MM.1S (cell line): ENCODE measurements around the gene ZC3H4.

ENCODE experiments used
- DNase-seq: peaks from one replicate; pipeline ENCODE4 v3.0.0-alpha.2; 2015
- H2AFZ ChIP-seq: fragments of 300-600 bp; sonication (generic); 2 replicates; pipeline ENCODE4 v1.6.0; 2016; ENCODE audit warnings: antibody characterized with exemption, low read length
- H3F3A ChIP-seq: fragments of 300-600 bp; sonication (generic); 2 replicates; pipeline ENCODE4 v1.6.1; 2016; ENCODE audit warnings: mild to moderate bottlenecking, antibody characterized with exemption, low read length, moderate library complexity, mixed read lengths; ENCODE audit not compliant: insufficient read depth
- H3K27ac ChIP-seq: fragments of 300-600 bp; sonication (generic); 2 replicates; pipeline ENCODE4 v1.5.1; 2016; ENCODE audit warnings: mild to moderate bottlenecking, low read length
- H3K27me3 ChIP-seq: fragments of 300-600 bp; sonication (generic); replicated peaks from 2 replicates; pipeline ENCODE4 v1.6.0; 2016; ENCODE audit warnings: low read length; ENCODE audit not compliant: insufficient read depth
- H3K36me3 ChIP-seq: fragments of 300-600 bp; sonication (generic); replicated peaks from 2 replicates; pipeline ENCODE4 v1.6.1; 2016; ENCODE audit warnings: mild to moderate bottlenecking, low read length, mixed read lengths; ENCODE audit not compliant: insufficient read depth
- H3K4me1 ChIP-seq: fragments of 300-600 bp; sonication (generic); 2 replicates; pipeline ENCODE4 v1.6.1; 2016; ENCODE audit warnings: low read length, mixed read lengths
- H3K4me2 ChIP-seq: fragments of 300-600 bp; sonication (generic); 2 replicates; pipeline ENCODE4 v1.6.0; 2016; ENCODE audit warnings: low read depth, low read length
- H3K4me3 ChIP-seq: fragments of 300-600 bp; sonication (generic); 2 replicates; pipeline ENCODE4 v1.5.1; 2016; ENCODE audit warnings: low read length, mixed read lengths
- H3K79me2 ChIP-seq: fragments of 300-600 bp; sonication (generic); 2 replicates; pipeline ENCODE4 v1.6.1; 2016; ENCODE audit warnings: mixed run types, low read length, mixed read lengths
- H3K9ac ChIP-seq: fragments of 300-600 bp; sonication (generic); 2 replicates; pipeline ENCODE4 v1.6.1; 2016; ENCODE audit warnings: low read length, mixed read lengths
- H3K9me2 ChIP-seq: fragments of 300-600 bp; sonication (generic); replicated peaks from 2 replicates; pipeline ENCODE4 v1.6.1; 2016; ENCODE audit warnings: mild to moderate bottlenecking, low read length, mixed read lengths; ENCODE audit not compliant: insufficient read depth
- H3K9me3 ChIP-seq: fragments of 300-600 bp; sonication (generic); replicated peaks from 2 replicates; pipeline ENCODE4 v1.6.1; 2016; ENCODE audit warnings: mild to moderate bottlenecking, low read length, mixed read lengths; ENCODE audit not compliant: insufficient read depth
- H4K20me1 ChIP-seq: fragments of 300-600 bp; sonication (generic); 2 replicates; pipeline ENCODE4 v1.6.1; 2016; ENCODE audit warnings: mild to moderate bottlenecking, low read length, moderate library complexity, mixed read lengths; ENCODE audit not compliant: insufficient read depth
- EZH2 ChIP-seq: fragments of 300-600 bp; sonication (generic); optimal IDR thresholded peaks from 2 replicates; pipeline ENCODE3; 2017; ENCODE audit warnings: low read depth, mild to moderate bottlenecking, antibody characterized with exemption, low read length, mixed read lengths
- EZH2phosphoT487 ChIP-seq: fragments of 300-600 bp; sonication (generic); IDR thresholded peaks from 2 replicates; pipeline ENCODE4 v1.6.1; 2018; ENCODE audit warnings: antibody characterized with exemption, low read length
- TF ChIP-seq, protein P1 (sequence below): fragments of 300-600 bp; sonication (generic); IDR thresholded peaks from 2 replicates; pipeline ENCODE4 v1.5.1; 2016; ENCODE audit warnings: antibody characterized with exemption, low read length, mixed read lengths

The ZC3H4 gene

DNA sequence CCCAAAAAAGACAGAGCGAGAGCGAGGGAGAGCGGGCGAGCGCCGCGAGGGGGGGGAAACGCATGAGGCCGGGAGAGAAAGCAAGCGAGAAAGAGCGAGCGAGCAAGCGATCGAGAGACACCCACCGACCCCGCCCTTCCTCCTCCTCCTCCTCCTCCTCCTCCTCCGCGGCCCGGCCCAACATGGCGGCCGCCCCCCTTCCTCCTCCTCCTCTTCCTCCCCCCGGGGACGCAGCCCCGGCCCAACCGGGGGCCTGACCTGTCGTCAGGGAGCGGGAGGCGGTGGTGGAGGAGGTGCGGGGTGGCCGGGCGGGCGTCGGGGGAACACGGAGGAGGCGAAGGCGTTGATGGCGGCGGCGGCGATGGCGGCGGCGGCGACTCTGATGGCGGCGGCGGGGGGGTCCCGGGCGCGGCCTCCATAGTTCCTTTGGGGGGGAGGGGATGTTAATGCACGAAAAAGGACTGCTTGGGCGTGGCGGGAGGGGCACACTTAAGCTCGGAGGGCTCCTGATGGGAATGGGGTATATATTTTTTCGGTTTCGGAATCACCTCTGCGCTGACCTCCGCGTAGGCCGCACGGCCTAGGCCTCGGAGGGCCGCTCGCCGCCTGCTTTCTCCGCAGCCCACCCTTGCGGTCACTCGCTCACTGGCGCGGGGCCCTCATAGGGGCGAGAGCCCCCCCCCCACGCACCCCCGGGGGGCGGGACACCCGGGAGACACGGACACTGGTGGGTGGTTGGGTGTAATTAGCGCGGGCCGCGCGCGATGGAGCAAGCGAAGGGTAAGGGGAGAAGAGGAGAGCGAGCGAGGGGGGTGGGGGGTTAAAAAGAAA lies 1.2 kb downstream of the ZC3H4 start:
- Histone ChIP-seq H3K4me2 (peak overlapping the region; percentile 95), H3K9me2 (no peaks in the 10 kb centered on the region), H3K9ac (peak overlapping the region; percentile 100), H3K9me3 (no peaks in the 10 kb centered on the region), H3K79me2 (peaks cover 38% of the 10 kb centered on the region), H3K27ac (peak overlapping the region; percentile 94), H3K27me3 (no peaks in the 10 kb centered on the region), H3K4me1 (peaks cover 16% of the 10 kb centered on the region; the same call in 1 of the 2 replicates), H2AFZ (peak overlapping the region; percentile 16), H3K36me3 (0 out of 2 replicates have a peak, but pooled peaks cover 3% of the 10 kb centered on the region), H3K4me3 (peak overlapping the region; percentile 91), H3F3A (peaks cover 47% of the 10 kb centered on the region), H4K20me1 (no peaks in the 10 kb centered on the region)
- no peak for TF ChIP-seq EZH2phosphoT487
- TF ChIP-seq, protein P1, sequence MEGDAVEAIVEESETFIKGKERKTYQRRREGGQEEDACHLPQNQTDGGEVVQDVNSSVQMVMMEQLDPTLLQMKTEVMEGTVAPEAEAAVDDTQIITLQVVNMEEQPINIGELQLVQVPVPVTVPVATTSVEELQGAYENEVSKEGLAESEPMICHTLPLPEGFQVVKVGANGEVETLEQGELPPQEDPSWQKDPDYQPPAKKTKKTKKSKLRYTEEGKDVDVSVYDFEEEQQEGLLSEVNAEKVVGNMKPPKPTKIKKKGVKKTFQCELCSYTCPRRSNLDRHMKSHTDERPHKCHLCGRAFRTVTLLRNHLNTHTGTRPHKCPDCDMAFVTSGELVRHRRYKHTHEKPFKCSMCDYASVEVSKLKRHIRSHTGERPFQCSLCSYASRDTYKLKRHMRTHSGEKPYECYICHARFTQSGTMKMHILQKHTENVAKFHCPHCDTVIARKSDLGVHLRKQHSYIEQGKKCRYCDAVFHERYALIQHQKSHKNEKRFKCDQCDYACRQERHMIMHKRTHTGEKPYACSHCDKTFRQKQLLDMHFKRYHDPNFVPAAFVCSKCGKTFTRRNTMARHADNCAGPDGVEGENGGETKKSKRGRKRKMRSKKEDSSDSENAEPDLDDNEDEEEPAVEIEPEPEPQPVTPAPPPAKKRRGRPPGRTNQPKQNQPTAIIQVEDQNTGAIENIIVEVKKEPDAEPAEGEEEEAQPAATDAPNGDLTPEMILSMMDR, result no peak
- no peak for TF ChIP-seq EZH2
- DNase-seq, result peak; percentile 87

DNA sequence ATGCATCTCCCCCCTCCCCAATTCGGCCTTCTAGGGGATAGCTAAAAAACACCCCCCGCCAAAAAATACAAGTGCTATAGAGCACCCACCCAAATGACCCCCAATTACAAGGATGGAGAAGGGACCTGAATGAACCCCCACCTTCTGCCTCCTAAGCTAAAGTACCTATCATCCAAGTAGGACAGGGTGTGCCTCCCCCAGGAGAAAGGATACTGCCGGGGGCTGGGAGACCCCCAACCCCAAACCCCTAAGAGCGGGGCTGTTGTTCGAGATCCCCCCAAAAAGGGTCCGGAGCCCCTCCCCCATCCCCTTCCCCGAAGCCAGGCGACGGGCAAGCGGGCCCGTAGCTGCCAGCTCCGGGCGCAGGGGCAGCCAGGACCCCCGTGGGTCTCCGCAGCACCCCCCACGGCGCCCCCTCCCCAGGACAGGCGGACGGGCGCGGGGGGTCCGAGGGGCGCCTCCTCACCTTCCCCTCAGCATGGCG lies 1.9 kb downstream of the ZC3H4 start:
- H3K9ac ChIP-seq, result peak overlapping the region; percentile 100
- H3K4me1 ChIP-seq, result peaks cover 16% of the 10 kb centered on the region; the same call in 1 of the 2 replicates
- H3K79me2 ChIP-seq, result peaks cover 44% of the 10 kb centered on the region
- no peaks in the 10 kb centered on the region for H3K9me2 ChIP-seq
- H3K9me3 ChIP-seq, result no peaks in the 10 kb centered on the region
- H3F3A ChIP-seq, result peaks cover 47% of the 10 kb centered on the region
- H3K4me3 ChIP-seq, result peak overlapping the region; percentile 91
- 0 out of 2 replicates have a peak, but pooled peaks cover 3% of the 10 kb centered on the region for H3K36me3 ChIP-seq
- no peaks in the 10 kb centered on the region for H4K20me1 ChIP-seq
- H3K27ac ChIP-seq, result peak overlapping the region; percentile 94
- TF ChIP-seq, protein P1, result no peak
- TF ChIP-seq EZH2phosphoT487 (no peak), EZH2 (no peak)
- no peaks in the 10 kb centered on the region for H3K27me3 ChIP-seq
- H3K4me2 ChIP-seq, result peak overlapping the region; percentile 95
- DNase-seq, result no peak
- peak overlapping the region; percentile 16 for H2AFZ ChIP-seq

DNA sequence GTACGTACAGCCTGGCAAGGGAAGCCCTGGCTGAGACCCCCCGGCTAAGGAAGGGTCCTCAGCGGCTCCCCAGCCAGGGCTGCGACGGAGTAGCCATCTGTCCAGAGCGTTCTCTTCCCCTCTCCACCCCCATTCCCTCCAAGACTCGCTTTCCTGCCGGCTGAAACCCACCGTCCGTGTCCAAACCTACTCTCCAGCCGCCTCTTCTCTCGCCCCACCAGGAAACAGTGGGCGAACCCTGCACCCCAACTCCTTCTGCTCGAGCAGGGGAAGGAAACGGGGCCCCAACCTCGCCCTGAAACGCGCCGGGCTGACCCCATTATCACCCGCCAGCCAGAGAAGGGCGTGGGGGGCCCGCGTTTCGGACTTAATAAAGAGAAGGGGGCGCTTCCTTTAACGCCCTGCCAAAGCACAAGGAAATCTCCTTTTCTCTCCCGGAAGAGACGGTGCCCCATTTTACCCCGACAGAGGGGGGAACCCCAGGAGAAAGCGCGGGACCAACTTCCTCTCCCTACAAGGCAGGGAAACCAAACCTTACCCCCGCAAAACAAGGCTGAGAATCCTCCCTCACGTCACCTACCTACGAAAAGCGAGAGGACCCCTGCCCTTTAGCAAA lies 2.5 kb downstream of the ZC3H4 start:
- TF ChIP-seq EZH2phosphoT487, result no peak
- TF ChIP-seq, protein P1, result no peak
- TF ChIP-seq EZH2, result no peak
- peak overlapping the region; percentile 91 for H3K4me3 ChIP-seq
- H3K4me1 ChIP-seq, result peaks cover 16% of the 10 kb centered on the region; the same call in 1 of the 2 replicates
- H3K9me2 ChIP-seq, result no peaks in the 10 kb centered on the region
- H3K9me3 ChIP-seq, result no peaks in the 10 kb centered on the region
- peaks cover 47% of the 10 kb centered on the region for H3F3A ChIP-seq
- H3K9ac ChIP-seq, result peak overlapping the region; percentile 100
- peak overlapping the region; percentile 94; the same call in 1 of the 2 replicates for H3K27ac ChIP-seq
- H2AFZ ChIP-seq, result peak overlapping the region; percentile 10; the same call in 1 of the 2 replicates
- peaks cover 50% of the 10 kb centered on the region for H3K79me2 ChIP-seq
- H4K20me1 ChIP-seq, result no peaks in the 10 kb centered on the region
- peak; percentile 45 for DNase-seq
- H3K4me2 ChIP-seq, result peak overlapping the region; percentile 95
- H3K27me3 ChIP-seq, result no peaks in the 10 kb centered on the region
- 0 out of 2 replicates have a peak, but pooled peaks cover 3% of the 10 kb centered on the region for H3K36me3 ChIP-seq
